ENCODE results near the gene CRTC1. TPM values are rescaled to one million over a fixed set of nuclear protein-coding genes. Genes with fewer than 3 reads are reported as not detected.
A peak's percentile ranks its signal among the peaks of the same experiment; 100 is the strongest.

The CRTC1 gene
- total RNA-seq, 1 donor from 2014 or later = 1.4 TPM

- peak; percentile 47 for DNase-seq (ENCODE audit: low spot score)
Observed at GRCh38 chr19:18768046-18768771, 84.7 kb downstream of the CRTC1 start.

GRCh38 chr19:18768997-18769891, 85.8 kb downstream of the CRTC1 start:
- DNase-seq (ENCODE audit: low spot score) = no peak

GRCh38 chr19:18769989-18770528, 86.6 kb downstream of the CRTC1 start:
- no peak for DNase-seq (ENCODE audit: low spot score)

- DNase-seq (ENCODE audit: low spot score) = no peak
Observed at GRCh38 chr19:18770663-18771327, 87.3 kb downstream of the CRTC1 start.

- no peak for DNase-seq (ENCODE audit: low spot score)
Observed at GRCh38 chr19:18771328-18772242, 88.1 kb downstream of the CRTC1 start.

GRCh38 chr19:18772620-18773587, 89.4 kb downstream of the CRTC1 start:
- DNase-seq (ENCODE audit: low spot score) = no peak

GRCh38 chr19:18773682-18774081, 90.2 kb downstream of the CRTC1 start:
- no peak for DNase-seq (ENCODE audit: low spot score)

GRCh38 chr19:18774107-18774506, 90.6 kb downstream of the CRTC1 start:
- DNase-seq (ENCODE audit: low spot score) = no peak

- no peak for DNase-seq (ENCODE audit: low spot score)
Observed at GRCh38 chr19:18774782-18775444, 91.4 kb downstream of the CRTC1 start.

- peak; percentile 44 for DNase-seq (ENCODE audit: low spot score)
Observed at GRCh38 chr19:18775586-18776287, 92.3 kb downstream of the CRTC1 start.

- DNase-seq (ENCODE audit: low spot score) = peak; percentile 37
Observed at GRCh38 chr19:18776288-18776594, 92.8 kb downstream of the CRTC1 start.

GRCh38 chr19:18776736-18777135, 93.3 kb downstream of the CRTC1 start:
- DNase-seq (ENCODE audit: low spot score) = no peak

- no peak for DNase-seq (ENCODE audit: low spot score)
Observed at GRCh38 chr19:18777301-18778075, 94.0 kb downstream of the CRTC1 start.

- DNase-seq (ENCODE audit: low spot score) = no peak
Observed at GRCh38 chr19:18778076-18778389, 94.6 kb downstream of the CRTC1 start.

GRCh38 chr19:18778826-18779495, 95.5 kb downstream of the CRTC1 start:
- DNase-seq (ENCODE audit: low spot score) = no peak

GRCh38 chr19:18780081-18780480, 96.6 kb downstream of the CRTC1 start:
- no peak for DNase-seq (ENCODE audit: low spot score)

GRCh38 chr19:18780631-18781030, 97.2 kb downstream of the CRTC1 start:
- DNase-seq (ENCODE audit: low spot score) = no peak
